ENCODE results near the gene SEL1L. TPM values are rescaled to one million over a fixed set of nuclear protein-coding genes. Genes with fewer than 3 reads are reported as not detected.

The SEL1L gene
- 10 to 100 TPM; 49.0 to 50.2 TPM for total RNA-seq

DNA sequence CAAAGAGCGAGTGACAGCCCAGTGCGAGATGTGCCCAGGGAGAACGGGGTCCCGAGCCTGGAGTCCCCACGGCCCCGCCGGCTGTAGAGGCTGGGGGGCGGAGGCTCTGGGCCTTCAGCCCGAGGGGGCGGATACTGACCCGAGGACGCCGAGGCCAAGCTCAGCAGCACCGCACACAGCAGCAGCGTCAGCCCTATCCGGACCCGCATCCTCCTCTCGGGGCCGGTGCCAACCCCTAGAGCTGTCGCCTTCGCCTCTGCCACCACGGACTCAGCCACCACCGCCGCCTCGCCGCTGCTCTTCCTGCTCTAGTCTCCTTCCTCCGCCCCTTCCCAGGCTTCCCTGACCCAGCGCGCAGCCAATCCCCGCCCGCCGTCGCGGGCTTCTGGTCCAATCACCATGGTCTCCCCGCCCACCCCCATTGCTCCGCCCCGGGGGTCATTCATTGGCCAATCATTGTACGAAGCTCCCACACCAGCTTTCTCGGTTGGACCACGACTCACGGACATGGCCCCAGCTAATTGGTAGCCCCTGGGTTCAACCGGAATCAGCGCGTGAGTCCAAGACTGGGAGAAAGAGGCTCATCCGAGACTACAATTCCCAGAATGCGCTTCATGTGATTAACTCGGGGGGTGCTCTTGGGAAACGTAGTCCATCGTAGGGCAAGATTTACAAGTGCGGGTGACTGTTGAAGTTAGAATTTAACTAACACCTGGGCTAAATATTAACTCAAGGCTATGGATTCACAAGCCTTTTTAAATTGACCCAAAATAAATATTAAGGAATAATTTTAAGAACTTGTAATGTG is at the start of gene SEL1L:
SEL1L (minus strand) TSS at position 318 of the 808 bp plus-strand sequence; CDS start at position 209, 109 bp downstream.
- Mint-ChIP-seq H3K4me1 (ENCODE audit: low read depth) (peaks cover 59% of the 10 kb centered on the region), H3K27ac (peak within 1 kb of the TSS; percentile 75), H3K27me3 (no peaks in the 10 kb centered on the region), H3K4me3 (peak within 1 kb of the TSS; percentile 90), H3K9me3 (peaks cover 7% of the 10 kb centered on the region), H3K36me3 (peaks cover 3% of the 10 kb centered on the region)
- intact Hi-C loops (cut with micrococcal nuclease) = loop anchor here (1.0 to 5.0 kb wide), 4 partner anchors 17 to 591 kb away; partner anchors contain the start of gene CEP128
- ChIA-PET POLR2A (no interaction called here), CTCF (interaction anchor here (1.1 kb wide), 1 partner anchor 69 kb away, joined by 3 read pairs; no protein-coding TSS in a partner anchor)
- DNase-seq = peak; percentile 100

DNA sequence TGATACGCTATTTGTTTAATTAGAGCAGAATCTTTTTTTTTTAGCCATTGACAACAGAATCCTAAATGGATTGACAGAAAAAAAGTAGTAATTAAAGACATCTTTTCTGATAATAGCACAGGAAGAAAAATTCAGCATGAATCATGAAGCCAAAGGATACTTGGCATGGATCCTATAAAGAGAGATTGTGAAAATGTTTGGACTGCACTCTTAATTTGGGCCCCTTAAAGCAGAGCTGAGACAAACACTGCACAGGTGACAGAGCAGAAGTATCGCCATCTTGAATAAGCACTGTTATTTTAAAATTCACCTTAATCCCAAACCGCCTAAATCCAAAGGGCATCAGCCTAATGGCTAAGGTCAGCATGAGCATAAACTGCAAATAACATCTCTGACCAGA is 48.8 kb upstream of the SEL1L start:
- Mint-ChIP-seq H3K27ac (no peak overlapping the region), H3K4me1 (ENCODE audit: low read depth) (no peaks in the 10 kb centered on the region), H3K36me3 (peaks cover 3% of the 10 kb centered on the region), H3K4me3 (no peak overlapping the region), H3K9me3 (peaks cover 10% of the 10 kb centered on the region), H3K27me3 (peaks cover 14% of the 10 kb centered on the region)
- CTCF ChIA-PET = no interaction called here
- DNase-seq = no peak
- intact Hi-C loops (cut with micrococcal nuclease) = no loop called here
- POLR2A ChIA-PET = no interaction called here

DNA sequence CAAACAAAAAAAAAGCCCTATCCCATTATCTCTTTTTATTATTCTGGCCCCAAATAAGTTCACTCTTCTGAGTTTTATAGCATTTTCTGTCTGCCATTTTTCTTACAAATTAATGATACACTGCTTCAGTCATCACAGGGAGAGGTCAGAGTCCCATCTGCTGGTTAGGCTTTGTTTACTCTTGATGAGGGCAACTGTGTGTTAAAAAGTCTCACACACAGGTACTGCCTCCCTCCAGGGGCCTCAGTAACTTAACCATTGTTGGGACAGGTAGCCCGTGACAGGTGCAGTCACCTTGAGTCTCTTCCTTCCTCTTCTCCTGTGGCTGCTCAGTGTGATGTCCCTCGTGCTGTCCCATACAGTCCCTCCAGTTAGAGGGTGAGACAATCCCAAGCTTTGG is 45.5 kb upstream of the SEL1L start:
- DNase-seq = no peak
- H3K4me3 Mint-ChIP-seq = no peak overlapping the region
- H3K4me1 Mint-ChIP-seq (ENCODE audit: low read depth) = no peaks in the 10 kb centered on the region
- CTCF ChIA-PET = no interaction called here
- POLR2A ChIA-PET = no interaction called here
- H3K27me3 Mint-ChIP-seq = peaks cover 17% of the 10 kb centered on the region
- intact Hi-C loops (cut with micrococcal nuclease) = no loop called here
- peaks cover 3% of the 10 kb centered on the region for H3K36me3 Mint-ChIP-seq
- H3K9me3 Mint-ChIP-seq = peaks cover 10% of the 10 kb centered on the region
- H3K27ac Mint-ChIP-seq = no peak overlapping the region

DNA sequence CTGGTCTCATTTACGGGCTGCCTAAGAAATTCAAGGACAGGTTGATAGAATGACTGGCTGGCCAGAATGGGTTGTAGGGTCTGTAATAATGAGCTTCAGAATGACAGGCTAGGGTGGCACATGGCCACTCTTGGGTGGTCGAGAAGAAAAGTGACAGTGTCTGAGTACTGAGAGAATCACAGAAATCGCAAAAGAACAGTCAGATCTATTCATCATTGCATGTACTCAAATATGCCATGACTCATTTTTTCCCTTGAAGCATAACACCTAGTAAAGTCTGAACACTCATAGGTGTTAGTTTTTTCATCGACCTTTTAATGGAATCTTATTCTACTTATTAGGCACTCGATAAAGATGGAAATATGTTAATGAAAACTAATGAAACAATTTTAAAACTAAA is 37.8 kb upstream of the SEL1L start:
- no peaks in the 10 kb centered on the region for H3K9me3 Mint-ChIP-seq
- intact Hi-C loops (cut with micrococcal nuclease) = no loop called here
- ChIA-PET POLR2A (interaction anchor here (1.0 kb wide), 1 partner anchor 16 kb away, joined by 3 read pairs; no protein-coding TSS in a partner anchor), CTCF (no interaction called here)
- DNase-seq = no peak
- peaks cover 2% of the 10 kb centered on the region for H3K4me1 Mint-ChIP-seq (ENCODE audit: low read depth)
- peaks cover 10% of the 10 kb centered on the region for H3K27me3 Mint-ChIP-seq
- no peaks in the 10 kb centered on the region for H3K36me3 Mint-ChIP-seq
- H3K4me3 Mint-ChIP-seq = no peak overlapping the region
- no peak overlapping the region for H3K27ac Mint-ChIP-seq

DNA sequence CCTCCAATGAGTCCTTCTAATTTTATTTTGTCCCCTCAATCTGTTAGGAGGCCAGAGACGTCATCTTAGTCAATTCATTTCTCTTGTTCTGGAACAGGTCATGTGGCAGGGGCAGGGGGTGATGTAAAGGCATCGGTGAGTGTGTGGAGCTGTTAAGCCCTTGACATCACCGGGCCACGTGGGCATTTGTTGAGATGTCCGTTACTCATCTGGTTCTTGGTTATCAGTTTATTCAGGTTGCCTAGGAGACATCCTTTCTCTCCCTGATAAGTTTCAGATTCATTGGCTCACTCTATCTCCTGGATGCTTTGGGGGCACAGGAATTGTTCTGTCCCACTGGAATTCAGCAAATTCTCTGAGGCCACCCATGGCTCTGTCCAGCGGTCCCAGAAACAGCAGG is 33.6 kb upstream of the SEL1L start:
- intact Hi-C loops (cut with micrococcal nuclease) = loop anchor here (5.0 kb wide), 1 partner anchor 425 kb away; no protein-coding TSS in a partner anchor
- Mint-ChIP-seq H3K4me1 (ENCODE audit: low read depth) (peaks cover 2% of the 10 kb centered on the region), H3K36me3 (no peaks in the 10 kb centered on the region), H3K9me3 (no peaks in the 10 kb centered on the region), H3K27ac (no peak overlapping the region), H3K4me3 (no peak overlapping the region), H3K27me3 (peaks cover 7% of the 10 kb centered on the region)
- ChIA-PET CTCF (no interaction called here), POLR2A (no interaction called here)
- no peak for DNase-seq

DNA sequence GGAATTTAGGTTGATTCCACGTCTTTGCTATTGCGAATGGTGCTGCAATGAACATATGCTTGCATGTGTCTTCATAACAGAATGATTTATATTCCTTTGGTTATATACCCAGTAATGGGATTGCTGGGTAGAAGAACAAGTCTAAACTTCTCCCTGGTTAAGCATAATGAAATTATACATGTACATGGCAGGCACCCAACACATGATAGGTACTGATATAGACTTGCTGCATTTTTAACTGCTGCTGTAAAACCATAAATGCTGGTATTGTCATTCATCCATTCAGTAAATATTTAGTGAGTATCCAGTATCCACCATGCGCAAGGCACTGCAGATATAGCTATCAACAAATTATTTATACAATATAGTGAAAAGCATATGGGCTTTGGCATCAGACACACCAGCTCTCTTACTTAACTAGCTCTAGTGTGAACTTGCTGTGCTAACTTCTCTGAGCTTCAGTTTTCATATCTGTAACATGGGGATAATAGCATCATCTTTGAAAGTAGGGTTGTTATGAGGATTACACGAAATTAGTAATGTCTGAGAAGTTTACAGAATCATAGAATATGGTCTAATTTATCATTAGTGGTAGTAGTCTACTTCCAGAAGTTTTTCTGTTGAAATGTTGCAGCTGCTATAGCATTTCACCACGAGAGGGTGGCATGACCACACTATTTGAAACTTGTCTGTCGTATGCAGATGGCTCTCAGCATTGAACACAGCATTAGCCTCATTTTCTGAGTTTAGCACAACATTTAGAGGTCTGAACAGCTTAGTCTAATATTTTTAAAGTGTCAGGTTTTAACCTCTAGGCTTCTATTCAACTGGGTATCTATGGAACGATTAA is 32.0 kb upstream of the SEL1L start:
- no peaks in the 10 kb centered on the region for H3K4me1 Mint-ChIP-seq (ENCODE audit: low read depth)
- no peaks in the 10 kb centered on the region for H3K9me3 Mint-ChIP-seq
- H3K27ac Mint-ChIP-seq = no peak overlapping the region
- H3K27me3 Mint-ChIP-seq = peaks cover 6% of the 10 kb centered on the region
- CTCF ChIA-PET = interaction anchor here (0.7 to 1.5 kb wide), 4 partner anchors 14 to 424 kb away, joined by 3 read pairs; no protein-coding TSS in a partner anchor
- POLR2A ChIA-PET = no interaction called here
- no peak overlapping the region for H3K4me3 Mint-ChIP-seq
- H3K36me3 Mint-ChIP-seq = no peaks in the 10 kb centered on the region
- intact Hi-C loops (cut with micrococcal nuclease) = loop anchor here (5.0 kb wide), 1 partner anchor 427 kb away; no protein-coding TSS in a partner anchor
- peak; percentile 29 for DNase-seq

DNA sequence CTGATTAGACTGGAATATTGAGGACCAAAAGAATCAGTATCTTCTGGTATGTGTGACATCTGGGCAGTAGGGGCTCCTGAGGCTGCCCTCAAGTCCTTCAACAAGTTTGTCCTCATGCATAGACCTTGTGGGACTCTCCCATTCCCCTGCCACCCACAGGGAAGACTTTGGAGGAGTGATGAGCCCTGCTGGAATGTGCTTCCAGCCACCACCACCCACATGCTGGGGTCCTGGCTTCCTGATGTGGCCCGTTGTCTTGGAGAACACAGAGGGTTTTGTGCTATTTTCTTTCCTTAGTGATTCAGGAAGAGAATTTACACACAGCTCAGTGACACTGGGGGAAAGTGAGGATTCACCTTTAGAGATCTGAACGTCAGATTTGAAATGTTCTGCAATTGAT is 29.2 kb upstream of the SEL1L start:
- H3K27me3 Mint-ChIP-seq = peaks cover 6% of the 10 kb centered on the region
- intact Hi-C loops (cut with micrococcal nuclease) = no loop called here
- no peaks in the 10 kb centered on the region for H3K4me1 Mint-ChIP-seq (ENCODE audit: low read depth)
- H3K27ac Mint-ChIP-seq = no peak overlapping the region
- ChIA-PET POLR2A (no interaction called here), CTCF (no interaction called here)
- no peak for DNase-seq
- H3K4me3 Mint-ChIP-seq = no peak overlapping the region
- H3K36me3 Mint-ChIP-seq = no peaks in the 10 kb centered on the region
- H3K9me3 Mint-ChIP-seq = no peaks in the 10 kb centered on the region

DNA sequence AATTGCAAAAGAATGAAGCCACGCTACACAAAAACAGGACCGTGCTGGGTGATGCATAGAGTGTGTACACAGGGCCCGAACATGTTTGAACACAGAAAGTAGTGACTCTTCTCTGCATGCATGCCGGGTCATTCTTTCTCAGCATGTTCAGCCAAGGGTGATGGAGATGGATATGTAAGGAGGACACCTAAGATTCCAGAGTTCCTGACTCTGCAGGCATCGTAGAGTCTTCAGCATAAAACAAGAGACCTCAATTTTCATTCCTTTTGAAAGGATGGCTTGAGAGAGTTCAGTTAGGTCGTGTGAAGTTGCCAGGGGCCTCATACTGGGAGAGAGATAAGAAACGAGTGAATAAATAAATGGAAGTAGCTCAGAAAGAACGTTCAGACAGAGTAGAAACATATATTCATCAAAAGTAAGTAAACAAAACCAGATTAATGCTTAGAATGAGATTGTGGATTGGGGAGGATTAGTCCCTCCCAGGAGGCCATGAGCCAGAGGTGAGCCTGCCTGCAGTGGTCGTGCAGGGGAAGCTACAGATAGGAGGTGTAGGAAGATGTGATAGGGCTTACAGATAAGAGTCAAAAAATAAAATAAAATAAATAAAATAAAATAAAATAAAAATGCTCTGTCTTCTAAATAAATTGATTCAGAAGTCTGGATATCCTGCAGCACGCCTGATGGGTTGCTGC is 27.6 kb upstream of the SEL1L start:
- intact Hi-C loops (cut with micrococcal nuclease) = no loop called here
- CTCF ChIA-PET = no interaction called here
- no peaks in the 10 kb centered on the region for H3K4me1 Mint-ChIP-seq (ENCODE audit: low read depth)
- no peaks in the 10 kb centered on the region for H3K36me3 Mint-ChIP-seq
- H3K4me3 Mint-ChIP-seq = no peak overlapping the region
- no peak for DNase-seq
- POLR2A ChIA-PET = no interaction called here
- peaks cover 2% of the 10 kb centered on the region for H3K27me3 Mint-ChIP-seq
- H3K27ac Mint-ChIP-seq = no peak overlapping the region
- no peaks in the 10 kb centered on the region for H3K9me3 Mint-ChIP-seq

DNA sequence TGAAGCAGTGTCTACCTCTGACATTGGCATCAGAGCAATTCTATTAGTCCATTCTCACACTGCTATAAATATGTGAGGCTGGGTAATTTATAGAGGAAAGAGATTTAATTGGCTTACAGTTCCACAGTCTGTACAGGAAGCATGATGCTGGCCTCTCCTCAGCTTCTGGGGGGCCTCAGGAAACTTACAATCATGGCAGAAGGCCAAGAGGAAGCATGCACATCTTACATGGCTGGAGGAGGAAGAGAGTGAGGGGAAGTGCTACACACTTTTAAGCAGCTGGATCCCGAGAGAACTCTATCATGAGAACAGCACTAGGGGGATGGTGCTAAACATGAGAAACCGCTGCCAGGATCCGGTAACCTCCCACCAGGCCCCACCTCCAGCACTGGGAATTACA is 25.7 kb upstream of the SEL1L start:
- CTCF ChIA-PET = no interaction called here
- Mint-ChIP-seq H3K4me3 (no peak overlapping the region), H3K27me3 (peaks cover 2% of the 10 kb centered on the region), H3K4me1 (ENCODE audit: low read depth) (no peaks in the 10 kb centered on the region), H3K36me3 (no peaks in the 10 kb centered on the region), H3K27ac (no peak overlapping the region), H3K9me3 (no peaks in the 10 kb centered on the region)
- no peak for DNase-seq
- POLR2A ChIA-PET = no interaction called here
- intact Hi-C loops (cut with micrococcal nuclease) = no loop called here

DNA sequence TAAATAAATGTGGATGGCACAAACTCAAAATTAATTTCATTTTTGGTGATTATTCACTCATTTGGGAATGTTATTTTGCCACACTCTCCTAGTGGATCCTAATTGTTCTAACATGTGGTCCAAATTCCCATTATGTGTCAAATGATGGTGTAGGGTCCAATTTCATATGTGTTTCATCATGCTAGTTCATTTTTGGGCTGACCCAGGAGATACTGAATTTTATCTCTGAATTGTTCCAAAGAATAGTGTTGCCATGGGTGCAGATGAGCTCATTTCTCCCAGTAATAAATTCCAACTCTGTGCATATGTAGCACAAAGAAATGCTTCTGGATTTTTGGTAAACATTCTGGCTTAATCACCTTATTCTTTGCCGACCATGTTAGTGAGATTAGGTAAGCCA is 23.5 kb upstream of the SEL1L start:
- Mint-ChIP-seq H3K4me1 (ENCODE audit: low read depth) (no peaks in the 10 kb centered on the region), H3K36me3 (no peaks in the 10 kb centered on the region), H3K9me3 (no peaks in the 10 kb centered on the region), H3K27me3 (peaks cover 2% of the 10 kb centered on the region), H3K4me3 (no peak overlapping the region), H3K27ac (no peak overlapping the region)
- intact Hi-C loops (cut with micrococcal nuclease) = no loop called here
- DNase-seq = no peak
- ChIA-PET CTCF (no interaction called here), POLR2A (no interaction called here)

DNA sequence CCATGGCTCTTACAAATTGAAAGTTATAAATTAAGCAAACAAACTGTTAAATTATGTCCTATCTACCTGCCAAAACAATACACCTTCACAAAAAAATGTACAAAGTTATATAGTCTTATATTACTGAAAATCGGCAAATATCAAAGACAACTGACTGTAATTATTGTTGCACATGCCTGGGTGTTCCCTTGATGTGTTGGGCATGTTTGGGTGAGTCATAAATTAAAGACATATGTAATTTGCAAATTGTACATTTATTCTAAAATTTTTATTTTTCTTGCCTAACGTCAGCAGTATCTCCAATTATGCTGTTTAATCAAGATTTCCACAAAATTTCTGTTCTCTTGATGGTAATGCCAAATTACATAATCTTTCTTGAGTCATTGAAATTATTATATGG is 22.0 kb upstream of the SEL1L start:
- Mint-ChIP-seq H3K27me3 (peaks cover 2% of the 10 kb centered on the region), H3K27ac (no peak overlapping the region), H3K36me3 (no peaks in the 10 kb centered on the region), H3K4me3 (no peak overlapping the region), H3K4me1 (ENCODE audit: low read depth) (peaks cover 5% of the 10 kb centered on the region), H3K9me3 (no peaks in the 10 kb centered on the region)
- intact Hi-C loops (cut with micrococcal nuclease) = no loop called here
- ChIA-PET CTCF (no interaction called here), POLR2A (no interaction called here)
- DNase-seq = no peak

DNA sequence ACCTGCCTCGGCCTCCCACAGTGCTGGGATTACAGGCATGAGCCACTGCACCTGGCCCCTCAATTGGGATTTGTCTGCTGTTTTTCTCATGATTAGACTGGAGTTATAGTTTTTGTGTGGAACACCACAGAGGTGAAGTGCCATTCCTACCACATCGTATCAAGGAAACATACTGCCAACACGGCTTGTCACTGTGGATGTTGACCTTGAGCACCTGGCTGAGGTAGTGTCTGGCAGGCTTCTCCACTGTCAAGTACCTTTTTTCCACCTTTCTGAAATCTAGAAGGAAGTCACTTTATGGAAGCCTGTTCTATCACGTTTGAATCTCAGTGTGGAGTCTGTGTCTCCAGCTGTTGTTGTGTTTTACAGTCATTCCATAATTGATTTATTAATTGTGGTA is 21.4 kb upstream of the SEL1L start:
- CTCF ChIA-PET = no interaction called here
- no peaks in the 10 kb centered on the region for H3K36me3 Mint-ChIP-seq
- peaks cover 11% of the 10 kb centered on the region for H3K4me1 Mint-ChIP-seq (ENCODE audit: low read depth)
- H3K27me3 Mint-ChIP-seq = peaks cover 2% of the 10 kb centered on the region
- H3K27ac Mint-ChIP-seq = no peak overlapping the region
- no peaks in the 10 kb centered on the region for H3K9me3 Mint-ChIP-seq
- H3K4me3 Mint-ChIP-seq = no peak overlapping the region
- DNase-seq = no peak
- intact Hi-C loops (cut with micrococcal nuclease) = no loop called here
- POLR2A ChIA-PET = no interaction called here
